Left lung (tissue), 10 donors: Measurements from ENCODE around the gene MYO18A. TPM values are rescaled to one million over a fixed set of nuclear protein-coding genes. Genes with fewer than 3 reads are reported as not detected.

Experiments used
- ATAC-seq: fragments of 200-7000 bp; cut with Tn5 transposase; one replicate; pipeline ENCODE4 v1.9.1; 2020; ENCODE audit warnings: moderate library complexity
- DNase-seq, 4 donors: peaks; one replicate each; pipeline ENCODE4 v3.0.0-alpha.2; 2013 to 2020
- H3K27ac ChIP-seq, 2 donors: fragments of 200-600 bp; sonication (generic) in 1 of 2; one replicate each; pipeline versions ENCODE4 v1.5.0 to v1.8.0; 2020 to 2021
- H3K27me3 ChIP-seq, 2 donors: fragments of 200-600 bp; sonication (generic) in 1 of 2; one replicate each; pipeline versions ENCODE4 v1.5.0 to v1.8.0; 2020 to 2021
- H3K36me3 ChIP-seq, 2 donors: fragments of 200-600 bp; sonication (generic) in 1 of 2; one replicate each; pipeline versions ENCODE4 v1.5.0 to v1.8.0; 2020 to 2021
- H3K4me1 ChIP-seq, 2 donors: fragments of 200-600 bp; one replicate each; pipeline ENCODE4 v1.8.0; 2021
- H3K4me3 ChIP-seq, 2 donors: fragments of 200-600 bp; sonication (generic) in 1 of 2; one replicate each; pipeline versions ENCODE4 v1.5.0 to v1.8.0; 2020 to 2021; ENCODE audit warnings: mild to moderate bottlenecking in 1 of 2
- H3K9me3 ChIP-seq, 2 donors: fragments of 200-600 bp; sonication (generic) in 1 of 2; one replicate each; pipeline versions ENCODE4 v1.5.0 to v1.8.0; 2020 to 2021
- CTCF ChIP-seq, 2 donors: fragments of 200-600 bp; sonication (generic) in 1 of 2; IDR thresholded peaks; one replicate each; pipeline versions ENCODE4 v1.5.0 to v1.8.0; 2021; ENCODE audit warnings: antibody characterized with exemption in 2 of 2
- intact Hi-C, 2 donors: fragments of 100-400 bp; cut with DNase I; formaldehyde crosslinking; loops; one replicate each; pipeline versions ENCODE4 v1.11.2 to v1.14.2; 2022
- polyA plus RNA-seq, 6 donors: library from polyadenylated mRNA; unstranded; fragments of 120-200 nt; gene quantifications; one replicate each; pipeline ENCODE4 v1.2.1, GENCODE V29; 2013; ENCODE audit not compliant: insufficient read length in 6 of 6
- total RNA-seq, 2 donors: library from RNA; stranded (reverse); fragmentation: NEBNext Ultra II Directional; extraction: Animal tissue kit (Norgen Biotek cat#: 25700); gene quantifications; one replicate each; pipeline ENCODE4 v1.2.1, GENCODE V29; 2021
- donor health status: DM: no; HTN: yes; CAD: no.
- donor health status: DM: no; HTN: no; CAD: no.

The MYO18A gene
- total and polyA plus RNA-seq, 8 donors: 37.0 to 58.3 (median 40.4) TPM

- DNase-seq: no peak
- Histone ChIP-seq H3K4me3 (no peak overlapping the region), H3K27ac (no peak overlapping the region), H3K36me3 (peaks cover 0 to 53% of the 10 kb centered on the region in 2 donors), H3K9me3 (no peaks in the 10 kb centered on the region), H3K4me1 (no peaks in the 10 kb centered on the region), H3K27me3 (no peaks in the 10 kb centered on the region)
- no peak for TF ChIP-seq CTCF (IDR thresholded peaks at IDR 0.05)
- intact Hi-C loops: no loop called here
- no peak for ATAC-seq
Observed at GRCh38 chr17:29077320-29077719, 102.9 kb downstream of the MYO18A start.

GRCh38 chr17:29076722-29077121, 103.5 kb downstream of the MYO18A start:
- no peak for DNase-seq
- no peaks in the 10 kb centered on the region for H3K9me3 ChIP-seq
- intact Hi-C loops: no loop called here
- peak; percentile 39 for ATAC-seq
- H3K27me3 ChIP-seq: no peaks in the 10 kb centered on the region
- no peaks in the 10 kb centered on the region for H3K4me1 ChIP-seq
- no peak overlapping the region for H3K27ac ChIP-seq
- H3K36me3 ChIP-seq: peaks cover 0 to 47% of the 10 kb centered on the region in 2 donors
- no peak for TF ChIP-seq CTCF (IDR thresholded peaks at IDR 0.05)
- H3K4me3 ChIP-seq: no peak overlapping the region

- Histone ChIP-seq H3K36me3 (peaks cover 0 to 41% of the 10 kb centered on the region in 2 donors), H3K4me1 (no peaks in the 10 kb centered on the region), H3K27ac (no peak overlapping the region), H3K27me3 (no peaks in the 10 kb centered on the region), H3K4me3 (no peak overlapping the region), H3K9me3 (no peaks in the 10 kb centered on the region)
- intact Hi-C loops: no loop called here
- ATAC-seq (no peak), DNase-seq (no peak)
- TF ChIP-seq CTCF (IDR thresholded peaks at IDR 0.05): no peak
Observed at GRCh38 chr17:29076087-29076486, 104.1 kb downstream of the MYO18A start.

GRCh38 chr17:29074488-29074887, 105.7 kb downstream of the MYO18A start:
- H3K4me3 ChIP-seq: no peak overlapping the region
- DNase-seq (no peak), ATAC-seq (no peak)
- H3K27me3 ChIP-seq: no peaks in the 10 kb centered on the region
- H3K36me3 ChIP-seq: peaks cover 0 to 25% of the 10 kb centered on the region in 2 donors
- no peak for TF ChIP-seq CTCF (IDR thresholded peaks at IDR 0.05)
- H3K9me3 ChIP-seq: no peaks in the 10 kb centered on the region
- no peak overlapping the region for H3K27ac ChIP-seq
- H3K4me1 ChIP-seq: peaks cover 0 to 3% of the 10 kb centered on the region in 2 donors
- intact Hi-C loops: no loop called here

GRCh38 chr17:29073520-29073919, 106.7 kb downstream of the MYO18A start:
- Histone ChIP-seq H3K27ac (no peak overlapping the region), H3K4me1 (peaks cover 0 to 3% of the 10 kb centered on the region in 2 donors), H3K4me3 (no peak overlapping the region), H3K9me3 (no peaks in the 10 kb centered on the region), H3K27me3 (no peaks in the 10 kb centered on the region), H3K36me3 (peaks cover 0 to 15% of the 10 kb centered on the region in 2 donors)
- no peak for TF ChIP-seq CTCF (IDR thresholded peaks at IDR 0.05)
- intact Hi-C loops: no loop called here
- ATAC-seq: no peak
- DNase-seq: no peak
